ENCODE data around the gene LIX1L. TPM values are rescaled to one million over a fixed set of nuclear protein-coding genes. Genes with fewer than 3 reads are reported as not detected.

LIX1L gene
- total RNA-seq, 1 donor from 2014 or later: 13.6 TPM

DNA sequence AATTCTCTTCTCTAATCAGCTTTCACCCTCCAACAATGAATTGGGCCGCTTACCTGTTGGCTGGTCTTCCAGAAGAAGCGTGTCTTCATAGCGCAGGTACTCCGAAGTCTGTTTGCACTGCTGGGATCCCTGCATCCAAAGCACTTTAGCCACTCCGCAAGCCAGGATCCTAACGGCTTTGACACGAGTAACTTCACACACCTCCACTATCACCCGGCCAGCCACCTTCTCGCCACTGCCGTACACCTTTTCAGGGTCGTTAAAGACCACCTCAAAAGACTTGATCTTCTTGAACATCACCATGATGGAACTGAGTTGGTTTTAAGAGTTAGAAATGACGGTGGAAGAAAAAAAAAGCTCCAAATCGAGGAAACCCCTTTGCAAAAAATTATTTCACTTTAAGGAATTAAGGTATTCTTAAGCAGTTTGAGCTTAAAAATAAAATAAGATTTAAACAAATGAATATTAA, 38.2 kb upstream of the LIX1L start:
- peak overlapping the region; percentile 85 for H3K4me3 ChIP-seq
- H3K4me2 ChIP-seq: peak overlapping the region; percentile 94
- Mint-ChIP-seq H3K9me3 (peaks cover 2% of the 10 kb centered on the region), H3K36me3 (peaks cover 42% of the 10 kb centered on the region), H3K4me3 (peak overlapping the region; percentile 98), H3K4me1 (peaks cover 65% of the 10 kb centered on the region), H3K27ac (peak overlapping the region; percentile 89), H3K27me3 (ENCODE audit: insufficient read depth, low read depth) (peaks cover 8% of the 10 kb centered on the region)
- H3K27ac ChIP-seq: no peak overlapping the region
- no peak overlapping the region for H2AFZ ChIP-seq (replicated peaks)
- H3K9ac ChIP-seq: peak overlapping the region; percentile 70
- H4K20me1 ChIP-seq (ENCODE audit: low read depth): peaks cover 48% of the 10 kb centered on the region
- TF ChIP-seq EZH2phosphoT487 (IDR thresholded peaks at IDR 0.05): no peak
- no peak for TF ChIP-seq CTCF (IDR thresholded peaks at IDR 0.05)
- TF ChIP-seq EZH2 (IDR thresholded peaks at IDR 0.05): no peak
- H3K36me3 ChIP-seq: peaks cover 17% of the 10 kb centered on the region
- H3K4me1 ChIP-seq: peaks cover 44% of the 10 kb centered on the region
- peaks cover 37% of the 10 kb centered on the region for H3F3A ChIP-seq (ENCODE audit: low read depth)
- DNase-seq (ENCODE audit: low spot score): peak; percentile 37
- H3K79me2 ChIP-seq (ENCODE audit: low read depth): peaks cover 22% of the 10 kb centered on the region
- no peaks in the 10 kb centered on the region for H3K9me3 ChIP-seq (ENCODE audit: low read depth)
- peaks cover 19% of the 10 kb centered on the region for H3K27me3 ChIP-seq

GRCh38 chr1:145995148-145995881, 37.5 kb upstream of the LIX1L start:
- DNase-seq (ENCODE audit: low spot score): no peak
- peak overlapping the region; percentile 98 for H3K4me3 Mint-ChIP-seq
- Histone ChIP-seq H3K9me3 (ENCODE audit: low read depth) (no peaks in the 10 kb centered on the region), H3F3A (ENCODE audit: low read depth) (peaks cover 41% of the 10 kb centered on the region), H4K20me1 (ENCODE audit: low read depth) (peaks cover 48% of the 10 kb centered on the region), H3K4me3 (peak overlapping the region; percentile 85), H3K27me3 (peaks cover 19% of the 10 kb centered on the region), H3K4me1 (peaks cover 44% of the 10 kb centered on the region), H3K27ac (no peak overlapping the region), H3K4me2 (peak overlapping the region; percentile 94), H3K9ac (peak overlapping the region; percentile 70), H3K36me3 (peaks cover 17% of the 10 kb centered on the region), H3K79me2 (ENCODE audit: low read depth) (peaks cover 22% of the 10 kb centered on the region), H2AFZ (replicated peaks) (no peak overlapping the region)
- H3K36me3 Mint-ChIP-seq: peaks cover 42% of the 10 kb centered on the region
- peak overlapping the region; percentile 89 for H3K27ac Mint-ChIP-seq
- H3K4me1 Mint-ChIP-seq: peaks cover 67% of the 10 kb centered on the region
- H3K9me3 Mint-ChIP-seq: peaks cover 2% of the 10 kb centered on the region
- TF ChIP-seq CTCF (IDR thresholded peaks at IDR 0.05) (no peak), EZH2 (IDR thresholded peaks at IDR 0.05) (no peak), EZH2phosphoT487 (IDR thresholded peaks at IDR 0.05) (no peak)
- H3K27me3 Mint-ChIP-seq (ENCODE audit: insufficient read depth, low read depth): peaks cover 8% of the 10 kb centered on the region

- H3K4me2 ChIP-seq: peak overlapping the region; percentile 94
- TF ChIP-seq EZH2phosphoT487 (IDR thresholded peaks at IDR 0.05): no peak
- no peak for TF ChIP-seq EZH2 (IDR thresholded peaks at IDR 0.05)
- TF ChIP-seq CTCF (IDR thresholded peaks at IDR 0.05): no peak
- peaks cover 9% of the 10 kb centered on the region for H3K27me3 Mint-ChIP-seq (ENCODE audit: insufficient read depth, low read depth)
- H3K4me1 ChIP-seq: peaks cover 39% of the 10 kb centered on the region
- DNase-seq (ENCODE audit: low spot score): no peak
- no peak overlapping the region for H3K27ac Mint-ChIP-seq
- H3K9me3 Mint-ChIP-seq: peaks cover 2% of the 10 kb centered on the region
- no peak overlapping the region for H3K27ac ChIP-seq
- H3F3A ChIP-seq (ENCODE audit: low read depth): peaks cover 41% of the 10 kb centered on the region
- peaks cover 22% of the 10 kb centered on the region for H3K79me2 ChIP-seq (ENCODE audit: low read depth)
- peaks cover 17% of the 10 kb centered on the region for H3K36me3 ChIP-seq
- no peak overlapping the region for H2AFZ ChIP-seq (replicated peaks)
- no peaks in the 10 kb centered on the region for H3K9me3 ChIP-seq (ENCODE audit: low read depth)
- peak overlapping the region; percentile 98 for H3K4me3 Mint-ChIP-seq
- peak overlapping the region; percentile 70 for H3K9ac ChIP-seq
- H3K4me3 ChIP-seq: peak overlapping the region; percentile 85
- H3K27me3 ChIP-seq: peaks cover 19% of the 10 kb centered on the region
- H3K36me3 Mint-ChIP-seq: peaks cover 42% of the 10 kb centered on the region
- H3K4me1 Mint-ChIP-seq: peaks cover 65% of the 10 kb centered on the region
- peaks cover 48% of the 10 kb centered on the region for H4K20me1 ChIP-seq (ENCODE audit: low read depth)
Measured at GRCh38 chr1:145994391-145995120, 36.7 kb upstream of the LIX1L start.
